Measurements from ENCODE around the gene PRDM8.

DNA sequence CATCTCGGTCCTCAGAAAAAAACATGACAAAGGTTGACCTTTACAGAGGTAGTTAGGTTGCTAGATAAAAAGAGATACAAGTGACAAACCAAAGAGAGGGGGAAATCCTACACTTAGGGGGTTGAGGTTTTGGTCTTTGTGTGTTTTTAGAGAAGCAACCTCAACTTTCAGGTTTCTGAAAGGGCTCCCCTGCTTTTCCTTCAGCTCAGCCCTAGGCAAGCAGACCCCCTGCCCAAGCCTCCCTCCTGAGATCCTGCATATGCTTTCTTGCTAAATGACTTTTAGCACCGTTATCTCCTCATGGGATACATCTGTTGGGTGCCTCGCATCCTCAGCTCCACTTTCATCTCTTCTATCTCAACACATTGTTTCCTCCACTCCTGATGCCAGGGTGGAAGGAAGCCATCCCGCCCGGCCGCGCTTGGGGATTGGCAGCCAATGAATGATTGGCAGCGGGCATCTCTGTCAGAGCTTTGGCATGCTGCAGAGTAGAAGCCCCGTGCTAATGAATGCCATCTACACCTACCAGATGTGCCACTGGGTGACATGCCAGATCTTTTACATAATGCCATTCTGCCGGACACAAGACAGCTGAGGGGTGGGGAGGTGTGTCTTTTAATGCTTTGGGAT, 15.0 kb upstream of the PRDM8 start:
- TF ChIP-seq CTCF (IDR thresholded peaks at IDR 0.05) = no peak
- no peak for TF ChIP-seq POLR2A (IDR thresholded peaks at IDR 0.05)

All from uterus (tissue), 2 donors.